ENCODE results near the gene MIEN1. TPM values are rescaled to one million over a fixed set of nuclear protein-coding genes. Genes with fewer than 3 reads are reported as not detected.
A peak's percentile ranks its signal among the peaks of the same experiment; 100 is the strongest.
"Not testable (repeated sequence)": the region's sequence is repeated elsewhere in the genome, so short reads cannot be mapped to it uniquely, and the experiment has no call there.

Gene MIEN1
- total RNA-seq, 1 donor from 2014 or later = 46.4 TPM

DNA sequence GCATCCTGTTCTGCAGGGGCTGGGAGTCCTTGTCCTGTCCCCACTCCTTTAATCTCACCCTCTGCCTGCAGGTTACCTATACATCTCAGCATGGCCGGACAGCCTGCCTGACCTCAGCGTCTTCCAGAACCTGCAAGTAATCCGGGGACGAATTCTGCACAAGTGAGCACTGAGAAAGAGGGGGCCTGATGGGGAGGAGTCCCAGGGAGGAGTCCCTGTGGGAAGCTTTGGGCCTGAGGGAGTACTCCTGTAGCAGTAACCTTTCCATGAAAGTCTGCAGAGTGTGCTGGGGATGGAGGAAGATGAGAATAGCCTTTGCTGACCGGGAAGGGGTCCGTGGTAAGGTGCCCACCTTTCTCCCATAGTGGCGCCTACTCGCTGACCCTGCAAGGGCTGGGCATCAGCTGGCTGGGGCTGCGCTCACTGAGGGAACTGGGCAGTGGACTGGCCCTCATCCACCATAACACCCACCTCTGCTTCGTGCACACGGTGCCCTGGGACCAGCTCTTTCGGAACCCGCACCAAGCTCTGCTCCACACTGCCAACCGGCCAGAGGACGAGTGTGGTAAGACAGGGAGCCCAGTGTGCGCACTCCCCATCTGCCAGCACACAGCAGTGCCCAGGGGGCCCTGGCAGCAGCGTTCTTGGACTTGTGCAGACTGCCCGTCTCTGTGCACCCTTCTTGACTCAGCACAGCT, 14.8 kb downstream of the MIEN1 start:
- Histone ChIP-seq H3K4me3 (no peak overlapping the region), H3K4me1 (no peaks in the 10 kb centered on the region), H3K36me3 (peaks cover 90% of the 10 kb centered on the region), H3K27ac (no peak overlapping the region), H3K27me3 (ENCODE audit: low read depth) (no peaks in the 10 kb centered on the region), H3K9me3 (no peaks in the 10 kb centered on the region)
- peak in 1 of 2 donors; percentile 11 for ATAC-seq
- DNase-seq = no peak
- TF ChIP-seq CTCF (IDR thresholded peaks at IDR 0.05) = no peak
- intact Hi-C loops (cut with DNase I) = no loop called here

GRCh38 chr17:39714234-39714633, 16.1 kb downstream of the MIEN1 start:
- no peak for ATAC-seq
- no peak overlapping the region for H3K27ac ChIP-seq
- no peak for TF ChIP-seq CTCF (IDR thresholded peaks at IDR 0.05)

GRCh38 chr17:39711851-39712250, 18.5 kb downstream of the MIEN1 start:
- H3K9me3 ChIP-seq = no peaks in the 10 kb centered on the region
- peaks cover 9% of the 10 kb centered on the region for H3K4me1 ChIP-seq
- peaks cover 96% of the 10 kb centered on the region for H3K36me3 ChIP-seq
- no peak for TF ChIP-seq CTCF (IDR thresholded peaks at IDR 0.05)
- no peaks in the 10 kb centered on the region for H3K27me3 ChIP-seq (ENCODE audit: low read depth)
- ATAC-seq (no peak), DNase-seq (no peak)
- no peak overlapping the region for H3K27ac ChIP-seq
- H3K4me3 ChIP-seq = no peak overlapping the region
- intact Hi-C loops (cut with DNase I) = no loop called here

More at GRCh38 chr17:39714234-39714633, 16.1 kb downstream of the MIEN1 start:
- H3K36me3 ChIP-seq = peaks cover 93% of the 10 kb centered on the region
- no peaks in the 10 kb centered on the region for H3K4me1 ChIP-seq
- H3K27me3 ChIP-seq (ENCODE audit: low read depth) = no peaks in the 10 kb centered on the region
- DNase-seq = no peak
- intact Hi-C loops (cut with DNase I) = no loop called here
- H3K9me3 ChIP-seq = no peaks in the 10 kb centered on the region
- no peak overlapping the region for H3K4me3 ChIP-seq

GRCh38 chr17:39711071-39711470, 19.3 kb downstream of the MIEN1 start:
- peaks cover 90% of the 10 kb centered on the region for H3K36me3 ChIP-seq
- H3K9me3 ChIP-seq; H3K27me3 ChIP-seq (ENCODE audit: low read depth); H3K27ac ChIP-seq; intact Hi-C loops (cut with DNase I); H3K4me3 ChIP-seq; DNase-seq; ATAC-seq: not testable (repeated sequence)
- peaks cover 15% of the 10 kb centered on the region for H3K4me1 ChIP-seq

GRCh38 chr17:39709998-39710964, 20.1 kb downstream of the MIEN1 start:
- intact Hi-C loops (cut with DNase I) = no loop called here
- H3K4me3 ChIP-seq = no peak overlapping the region
- H3K9me3 ChIP-seq = no peaks in the 10 kb centered on the region
- no peak overlapping the region for H3K27ac ChIP-seq
- no peaks in the 10 kb centered on the region for H3K27me3 ChIP-seq (ENCODE audit: low read depth)
- peaks cover 82% of the 10 kb centered on the region for H3K36me3 ChIP-seq
- no peak for ATAC-seq
- no peak for TF ChIP-seq CTCF (IDR thresholded peaks at IDR 0.05)
- DNase-seq = no peak
- peaks cover 22% of the 10 kb centered on the region for H3K4me1 ChIP-seq

All from lower lobe of right lung (tissue), 2 donors.